K562 (cell line): ENCODE data around the gene NOBOX. TPM values are rescaled to one million over a fixed set of nuclear protein-coding genes. Genes with fewer than 3 reads are reported as not detected.

Experiments
- ATAC-seq: fragments of 200-7000 bp; cut with Tn5 transposase; 3 replicates; pipeline ENCODE4 v1.9.1; 2020; ENCODE audit warnings: moderate library complexity
- BruUV-seq: library from RNA; stranded (reverse); fragments of 400-500 nt; replicated peaks from 2 replicates; lab custom pipeline; 2021; lab: Mats Ljungman, UMichigan
- CTCF ChIA-PET: fragments of 300-600 bp; formaldehyde crosslinking; extraction: SDS; loops from one replicate; lab custom pipeline; 2021; ENCODE audit warnings: low intra/inter-chr PET ratio; lab: Yijun Ruan, JAX
- POLR2A ChIA-PET: fragments of 300-600, 350-650 bp; sonication (Branson Sonifier 250); formaldehyde crosslinking; extraction: SDS; loops from one replicate; lab custom pipeline; 2021; ENCODE audit warnings: antibody characterized with exemption, inconsistent platforms; lab: Yijun Ruan, JAX
- DNase-seq, 4 experiments: peaks; one replicate each; pipeline versions ENCODE4 v3.0.0 to v3.0.0-alpha.2; 2011 to 2018; ENCODE audit warnings: low spot score in 3 of 4, mixed read lengths in 3 of 4; ENCODE audit errors: extremely low read depth in 1 of 4
- FAIRE-seq: peaks from 2 replicates; lab custom pipeline; 2011; peaks lifted over from hg19 to GRCh38; lab: Jason Lieb, UNC
- H2AFZ ChIP-seq: 2 replicates; pipeline ENCODE4 v1.6.0; 2011; ENCODE audit warnings: low read depth, low read length, control low read depth, inconsistent platforms
- H3K27ac ChIP-seq: fragments of 200-600 bp; 3 replicates; pipeline ENCODE4 v1.8.0; 2011; ENCODE audit warnings: low read depth, mild to moderate bottlenecking, control low read depth, inconsistent platforms, low read length, moderate library complexity, mixed read lengths; ENCODE audit errors: extremely low read depth
- H3K27me3 ChIP-seq, 2 experiments: fragments of 300-600 bp in 1 of 2; 2 replicates in 1 of 2; 3 replicates in 1 of 2; pipeline versions ENCODE4 v1.6.0 to v1.8.0; 2011; ENCODE audit warnings: inconsistent platforms in 2 of 2, low read length in 2 of 2, mild to moderate bottlenecking in 1 of 2, mixed read lengths in 1 of 2, moderate library complexity in 1 of 2; ENCODE audit not compliant: control insufficient read depth in 2 of 2, insufficient read depth in 2 of 2
- H3K36me3 ChIP-seq: fragments of 300-600 bp; 3 replicates; pipeline ENCODE4 v1.8.0; 2011; ENCODE audit warnings: mild to moderate bottlenecking, low read length, inconsistent platforms; ENCODE audit not compliant: control insufficient read depth, insufficient read depth
- H3K4me1 ChIP-seq, 2 experiments: fragments of 200-600 bp in 1 of 2; replicated peaks in 1 of 2; 2 replicates in 1 of 2; 3 replicates in 1 of 2; pipeline versions ENCODE4 v1.5.1 to v1.8.0; 2011; ENCODE audit warnings: inconsistent platforms in 2 of 2, low read length in 2 of 2, mild to moderate bottlenecking in 1 of 2, mixed read lengths in 1 of 2, moderate library complexity in 1 of 2; ENCODE audit not compliant: control insufficient read depth in 2 of 2, insufficient read depth in 2 of 2
- H3K4me2 ChIP-seq: 2 replicates; pipeline ENCODE4 v1.6.1; 2011; ENCODE audit warnings: low read length, control low read depth, inconsistent platforms, mixed read lengths; ENCODE audit not compliant: insufficient read depth
- H3K4me3 ChIP-seq: fragments of 200-600 bp; sonication (generic), shearing (Covaris generic); 2 replicates; pipeline ENCODE4 v1.5.1; 2016; ENCODE audit warnings: control low read depth, inconsistent platforms
- H3K79me2 ChIP-seq: fragments of 200-600 bp; 3 replicates; pipeline ENCODE4 v1.8.0; 2011; ENCODE audit warnings: low read length, inconsistent platforms; ENCODE audit not compliant: control insufficient read depth, insufficient read depth
- H3K9ac ChIP-seq, 2 experiments: 2 replicates each; pipeline versions ENCODE4 v1.6.0 to v1.6.1; 2011; ENCODE audit warnings: low read depth in 2 of 2, low read length in 2 of 2, control low read depth in 1 of 2, inconsistent platforms in 1 of 2, mild to moderate bottlenecking in 1 of 2, mixed read lengths in 1 of 2; ENCODE audit not compliant: insufficient read depth in 1 of 2
- H3K9me1 ChIP-seq: one replicate; pipeline ENCODE4 v1.6.0; 2011; ENCODE audit warnings: inconsistent platforms, mild to moderate bottlenecking, low read length, moderate library complexity; ENCODE audit not compliant: control insufficient read depth, insufficient read depth
- H3K9me3 ChIP-seq: replicated peaks from 2 replicates; pipeline ENCODE4 v1.5.1; 2011; ENCODE audit warnings: low read depth, low read length, inconsistent platforms; ENCODE audit not compliant: control insufficient read depth, insufficient read depth
- H4K20me1 ChIP-seq: replicated peaks from 2 replicates; pipeline ENCODE4 v1.6.1; 2011; ENCODE audit warnings: low read length, inconsistent platforms, mixed read lengths; ENCODE audit not compliant: control insufficient read depth, insufficient read depth
- BRCA1 ChIP-seq, 2 experiments: fragments of 450-650 bp in 1 of 2; sonication (generic) in 1 of 2; formaldehyde crosslinking in 1 of 2; IDR thresholded peaks; 2 replicates each; pipeline versions ENCODE4 v1.5.0 to v1.6.1; 2017 to 2020; ENCODE audit warnings: mild to moderate bottlenecking in 1 of 2, missing genetic modification reagents in 1 of 2
- CHCHD3 ChIP-seq: fragments of 250-450 bp; sonication (Bioruptor Pico); IDR thresholded peaks from 2 replicates; pipeline ENCODE4 v2.1.2; 2022; ENCODE audit warnings: mild to moderate bottlenecking
- DPF2 ChIP-seq: fragments of 450-650 bp; IDR thresholded peaks from 2 replicates; pipeline ENCODE4 v1.6.1; 2016
- ELF2 ChIP-seq: fragments of 250-450 bp; sonication (Bioruptor Pico); IDR thresholded peaks from 2 replicates; pipeline ENCODE4 v1.5.0; 2021; ENCODE audit warnings: mild to moderate bottlenecking
- SRF ChIP-seq, 2 experiments: fragments of 250-450, 450-650 bp in 1 of 2; sonication (Bioruptor Pico) in 1 of 2; sonication (generic) in 1 of 2; formaldehyde crosslinking; IDR thresholded peaks; 2 replicates each; pipeline versions ENCODE4 v1.5.0 to v1.5.1; 2020 to 2022; ENCODE audit warnings: mild to moderate bottlenecking in 1 of 2, missing genetic modification reagents in 1 of 2
- ZNF583 ChIP-seq: fragments of 250-450 bp; sonication (Bioruptor Pico); IDR thresholded peaks from 2 replicates; pipeline ENCODE4 v1.4.0; 2020
- ZNF830 ChIP-seq: fragments of 250-450 bp; sonication (Bioruptor Pico); IDR thresholded peaks from 2 replicates; pipeline ENCODE4 v1.5.0; 2021; ENCODE audit warnings: mild to moderate bottlenecking
- WGBS: fragments of 100-300 bp; shearing (Covaris generic); methylation state at CpG from one replicate; pipeline ENCODE4 v1.1.6; 2016; ENCODE audit warnings: low coverage, mixed read lengths; ENCODE audit not compliant: insufficient coverage; ENCODE audit errors: missing lambda C conversion rate; 5-methylcytosine and 5-hydroxymethylcytosine counted together
- in situ Hi-C: fragments of 300-500 bp; cut with MboI; formaldehyde crosslinking; loops from 4 replicates; pipeline ENCODE4 v1.15.0; 2018; ENCODE audit warnings: inconsistent platforms, mixed read lengths
- intact Hi-C: fragments of 100-400 bp; cut with micrococcal nuclease; formaldehyde crosslinking; loops from 2 replicates; pipeline ENCODE4 v1.14.2; 2022
- polyA plus RNA-seq, 8 experiments: library from polyadenylated mRNA; depleted of rRNA in 4 of 8; stranded (reverse) in 5 of 8; unstranded in 3 of 8; fragments of >200 nt; fragmentation: Nextera tagmentation in 2 of 8; fragmentation: Illumina TruSeq in 1 of 8; extraction: Ambion mirVana in 2 of 8; extraction: Trizol in 1 of 8; gene quantifications; 2 replicates each; pipeline versions ENCODE4 v1.2.1 to v1.2.3, GENCODE V29; 2011 to 2014; ENCODE audit warnings: inconsistent platforms in 1 of 8, missing spikeins in 1 of 8
- total RNA-seq, 7 experiments: library from RNA; depleted of rRNA in 6 of 7; stranded (reverse); fragments of >200 nt in 6 of 7; fragmentation: Illumina TruSeq in 2 of 7; extraction: Trizol in 2 of 7; gene quantifications; 2 replicates each; pipeline versions ENCODE4 v1.2.1 to v1.2.3, GENCODE V29; 2011 to 2021; ENCODE audit warnings: low replicate concordance in 1 of 7

Gene NOBOX
- total and polyA plus RNA-seq, 9 of the 15 experiments (the other 6 are each of a cell fraction or from before 2014, with no cell fraction given), result not detected

DNA sequence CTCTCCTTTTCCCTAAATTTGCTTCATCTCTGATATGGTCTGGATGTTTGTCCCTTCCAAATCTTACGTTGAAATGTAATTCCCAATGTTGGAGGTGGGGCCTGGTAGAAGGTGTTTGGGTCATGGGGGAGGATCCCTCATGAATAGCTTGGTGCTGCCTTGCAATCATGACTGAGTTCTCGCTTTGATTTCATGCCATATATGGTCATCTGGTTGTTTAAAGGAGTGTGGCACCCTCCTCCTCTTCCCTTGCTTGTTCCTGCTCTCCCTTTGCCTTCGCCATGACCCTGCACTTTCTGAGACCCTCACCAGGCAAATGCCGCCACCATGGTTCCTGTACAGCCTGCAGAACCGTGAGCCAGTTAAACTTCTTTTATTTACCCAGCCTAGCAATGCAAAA lies 14.5 kb downstream of the NOBOX start:
- Histone ChIP-seq H2AFZ (no peak overlapping the region), H3K9me1 (no peaks in the 10 kb centered on the region), H3K79me2 (no peaks in the 10 kb centered on the region), H3K9ac (no peak overlapping the region), H3K4me3 (no peak overlapping the region), H3K27me3 (no peaks in the 10 kb centered on the region), H4K20me1 (no peaks in the 10 kb centered on the region), H3K4me2 (no peak overlapping the region), H3K36me3 (no peaks in the 10 kb centered on the region), H3K9me3 (no peaks in the 10 kb centered on the region), H3K4me1 (no peaks in the 10 kb centered on the region), H3K27ac (no peak overlapping the region)
- TF ChIP-seq ELF2 (CRISPR knock-in tag) (no peak), SRF (CRISPR knock-in tag; IDR thresholded peaks at IDR 0.05) (peak in 1 of 2 experiments; percentile 70; a peak in 1 of 4 replicates)
- in situ Hi-C loops, result no loop called here
- ChIA-PET CTCF (no interaction called here), POLR2A (interaction anchor here (0.7 kb wide), 1 partner anchor 57 kb away, joined by 3 read pairs; no protein-coding TSS in a partner anchor)
- WGBS, result 0% methylated on average over 5 of the region's 5 CpGs
- DNase-seq (no peak), FAIRE-seq (no peak), ATAC-seq (no peak)
- intact Hi-C loops, result no loop called here
- BruUV-seq, result no TSS peak

DNA sequence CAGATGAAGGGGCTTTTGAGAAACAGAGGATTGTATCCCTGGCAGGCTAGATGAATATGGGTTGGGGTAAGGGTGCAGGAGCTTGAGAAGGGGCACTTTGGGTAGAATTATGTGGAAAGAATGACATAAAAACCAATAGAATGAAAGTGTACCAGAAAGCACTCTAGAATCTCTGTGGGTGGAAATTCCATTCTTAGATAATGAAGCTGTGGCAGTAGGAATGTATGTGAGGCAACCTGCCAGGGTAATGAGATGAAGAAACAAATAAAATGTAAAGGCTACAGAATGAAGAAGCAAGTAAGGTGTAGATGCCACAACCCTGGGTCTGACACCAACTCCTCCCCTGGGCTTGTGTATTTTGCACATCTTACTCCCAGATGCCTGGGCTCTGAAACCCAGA lies 16.8 kb downstream of the NOBOX start:
- no peak overlapping the region for H3K4me3 ChIP-seq
- H3K27ac ChIP-seq, result no peak overlapping the region
- intact Hi-C loops, result no loop called here
- H2AFZ ChIP-seq, result no peak overlapping the region
- H3K9me3 ChIP-seq, result no peaks in the 10 kb centered on the region
- no peak overlapping the region for H3K9ac ChIP-seq
- no peaks in the 10 kb centered on the region for H3K27me3 ChIP-seq
- POLR2A ChIA-PET, result no interaction called here
- no peaks in the 10 kb centered on the region for H3K79me2 ChIP-seq
- no peaks in the 10 kb centered on the region for H3K36me3 ChIP-seq
- no peaks in the 10 kb centered on the region for H4K20me1 ChIP-seq
- no peaks in the 10 kb centered on the region for H3K4me1 ChIP-seq
- FAIRE-seq, result no peak
- ATAC-seq, result no peak
- DNase-seq, result no peak
- TF ChIP-seq DPF2, result no peak
- TF ChIP-seq ZNF830 (CRISPR knock-in tag), result no peak
- no peak for TF ChIP-seq CHCHD3 (CRISPR knock-in tag)
- no peak for TF ChIP-seq ZNF583 (CRISPR knock-in tag)
- no peak for TF ChIP-seq BRCA1 (IDR thresholded peaks at IDR 0.05)
- no peak for TF ChIP-seq BRCA1 (CRISPR knock-in tag; IDR thresholded peaks at IDR 0.05)
- TF ChIP-seq, all 486 proteins: peak for 0
- Histone ChIP-seq H3K4me2 (no peak overlapping the region), H3K9me1 (no peaks in the 10 kb centered on the region)
- in situ Hi-C loops, result no loop called here
- no TSS peak for BruUV-seq
- CTCF ChIA-PET, result no interaction called here
